LHCN-M2 (cell line): Measurements from ENCODE around the gene CEP170B. TPM values are rescaled to one million over a fixed set of nuclear protein-coding genes. Genes with fewer than 3 reads are reported as not detected.

Source experiments
- DNase-seq: peaks from one replicate; pipeline ENCODE4 v3.0.0-alpha.2; 2012; ENCODE audit warnings: low read depth
- total RNA-seq: library from RNA; depleted of rRNA; stranded (reverse); fragments of >200 nt; gene quantifications from 2 replicates; pipeline ENCODE4 v1.2.3, GENCODE V29; 2014

Gene CEP170B
- total RNA-seq, 1 experiment from 2014 or later: 30.3 TPM

GRCh38 chr14:104929268-104930230 lies 64.5 kb downstream of the CEP170B start:
- DNase-seq: no peak

- peak; percentile 27 for DNase-seq
These were observed 65.6 kb downstream of the CEP170B start for GRCh38 chr14:104930526-104931303.

- no peak for DNase-seq
These were observed 66.3 kb downstream of the CEP170B start for GRCh38 chr14:104931304-104931770.

- no peak for DNase-seq
These were observed 67.0 kb downstream of the CEP170B start for GRCh38 chr14:104931771-104932675.

GRCh38 chr14:104932676-104933631 lies 67.9 kb downstream of the CEP170B start:
- DNase-seq: peak; percentile 82

GRCh38 chr14:104933746-104934733 lies 69.0 kb downstream of the CEP170B start:
- no peak for DNase-seq

GRCh38 chr14:104935026-104935650 lies 70.1 kb downstream of the CEP170B start:
- DNase-seq: no peak

- no peak for DNase-seq
These were observed 70.9 kb downstream of the CEP170B start for GRCh38 chr14:104935955-104936354.

- DNase-seq: no peak
These were observed 71.5 kb downstream of the CEP170B start for GRCh38 chr14:104936361-104937155.

- no peak for DNase-seq
These were observed 72.1 kb downstream of the CEP170B start for GRCh38 chr14:104937161-104937560.

GRCh38 chr14:104937694-104938365 lies 72.8 kb downstream of the CEP170B start:
- DNase-seq: no peak

GRCh38 chr14:104938436-104938835 lies 73.4 kb downstream of the CEP170B start:
- no peak for DNase-seq

- DNase-seq: no peak
These were observed 73.9 kb downstream of the CEP170B start for GRCh38 chr14:104938960-104939359.

- DNase-seq: no peak
These were observed 74.8 kb downstream of the CEP170B start for GRCh38 chr14:104939666-104940410.

GRCh38 chr14:104940526-104941150 lies 75.6 kb downstream of the CEP170B start:
- no peak for DNase-seq
